Measurements from ENCODE around the gene NUMBL.

DNA sequence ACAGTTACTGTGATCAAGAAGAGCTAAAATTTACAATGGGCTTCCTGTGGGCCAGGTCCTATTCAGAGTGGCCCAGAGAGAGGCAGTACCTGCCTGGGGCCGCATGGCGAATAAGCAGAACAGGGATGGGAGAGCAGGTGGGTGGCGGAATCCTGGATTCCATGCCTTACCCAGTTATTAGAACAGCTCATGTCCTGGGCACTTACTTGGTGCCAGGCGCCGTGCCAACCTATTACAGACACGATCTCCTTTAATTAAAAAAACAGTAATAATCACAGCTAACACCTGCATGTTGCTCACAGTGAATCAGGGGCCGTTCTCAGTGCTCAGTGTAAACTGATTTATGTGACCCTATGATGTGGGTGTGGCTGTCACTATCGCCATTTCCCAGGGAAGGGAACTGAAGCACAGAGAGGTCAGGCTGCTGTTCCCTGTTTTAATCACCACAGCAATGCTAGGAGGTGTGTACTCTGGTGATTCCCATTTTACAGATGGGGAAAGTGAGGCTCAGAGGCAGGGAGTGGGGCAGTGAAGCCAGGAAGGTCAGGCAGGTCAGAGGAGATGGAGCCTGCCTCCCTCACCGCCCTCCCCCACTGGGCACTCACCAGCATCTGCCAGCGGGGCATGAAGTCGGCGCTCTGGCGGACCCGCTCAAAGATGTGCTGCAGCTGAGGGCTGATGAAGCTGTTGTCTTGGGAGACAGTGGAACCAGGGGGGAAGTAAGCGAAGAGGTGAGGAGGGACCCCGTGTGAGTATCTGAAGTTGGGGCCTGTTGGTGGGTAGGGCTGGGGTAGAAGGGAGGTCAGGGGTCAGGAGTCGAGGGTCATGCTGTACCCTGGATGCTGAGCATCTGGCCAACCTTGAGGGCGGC is 14.3 kb upstream of the NUMBL start:
- no peak for TF ChIP-seq POLR2AphosphoS5 (IDR thresholded peaks at IDR 0.05; ENCODE audit: low read depth, low read length)
- no peak for TF ChIP-seq SIN3A (IDR thresholded peaks at IDR 0.05; ENCODE audit: borderline replicate concordance, insufficient read depth, low read length)
- no peak for TF ChIP-seq TAF1 (IDR thresholded peaks at IDR 0.05; ENCODE audit: borderline replicate concordance, insufficient read depth, low read length)
- no peak for TF ChIP-seq REST (IDR thresholded peaks at IDR 0.05; ENCODE audit: insufficient read depth in 1 of 2, low read depth in 2 of 2, low read length in 2 of 2)
